Astrocyte (in vitro differentiated cells and primary cell): ENCODE results near the gene ZNF467.

Source experiments
- CTCF ChIP-seq: IDR thresholded peaks from 2 replicates; pipeline ENCODE4 v1.5.1; 2011; ENCODE audit warnings: low read depth, mild to moderate bottlenecking, inconsistent platforms, low read length, moderate library complexity; ENCODE audit not compliant: insufficient read depth
- EZH2 ChIP-seq: IDR thresholded peaks from 2 replicates; pipeline ENCODE4 v1.6.1; 2012; ENCODE audit warnings: mild to moderate bottlenecking, low read length, inconsistent platforms; ENCODE audit not compliant: insufficient read depth

GRCh38 chr7:149794661-149795060 lies 21.3 kb upstream of the ZNF467 start:
- TF ChIP-seq CTCF (no peak), EZH2 (no peak)
